ENCODE data around the gene NKAIN2. TPM values are rescaled to one million over a fixed set of nuclear protein-coding genes. Genes with fewer than 3 reads are reported as not detected.
"Not testable (repeated sequence)": the region's sequence is repeated elsewhere in the genome, so short reads cannot be mapped to it uniquely, and the experiment has no call there.

The NKAIN2 gene
- total and polyA plus RNA-seq, 5 donors from 2014 or later, result not detected

GRCh38 chr6:123980311-123980710, 176.6 kb downstream of the NKAIN2 start:
- Histone ChIP-seq H3K9me3 (ENCODE audit: control insufficient read depth in 2 of 2, low read length in 2 of 2) (no peaks in the 10 kb centered on the region), H3K4me1 (ENCODE audit: control insufficient read depth, insufficient read depth, low read length, poor library complexity, severe bottlenecking) (no peaks in the 10 kb centered on the region), H3K27ac (ENCODE audit: insufficient read depth, low read length, poor library complexity, severe bottlenecking) (no peak overlapping the region), H3K36me3 (ENCODE audit: control insufficient read depth, insufficient read depth, low read length) (no peaks in the 10 kb centered on the region), H3K27me3 (ENCODE audit: control insufficient read depth, insufficient read depth, low read length) (no peaks in the 10 kb centered on the region), H3K4me3 (ENCODE audit: low read depth, low read length) (no peak overlapping the region)
- DNase-seq, result no peak
- Mint-ChIP-seq H3K27ac (no peak overlapping the region), H3K9me3 (peaks cover 0 to 10% (median 2%) of the 10 kb centered on the region in 7 donors), H3K36me3 (no peaks in the 10 kb centered on the region), H3K4me1 (no peaks in the 10 kb centered on the region), H3K4me3 (no peak overlapping the region), H3K27me3 (no peaks in the 10 kb centered on the region)
- ATAC-seq (ENCODE audit: low read depth in 2 of 2), result no peak

- Mint-ChIP-seq H3K36me3 (no peaks in the 10 kb centered on the region), H3K4me3 (no peak overlapping the region), H3K9me3 (peaks cover 0 to 19% (median 4%) of the 10 kb centered on the region in 7 donors), H3K4me1 (no peaks in the 10 kb centered on the region), H3K27ac (no peak overlapping the region), H3K27me3 (no peaks in the 10 kb centered on the region)
- no peak overlapping the region for H3K27ac ChIP-seq (ENCODE audit: insufficient read depth, low read length, poor library complexity, severe bottlenecking)
- no peaks in the 10 kb centered on the region for H3K36me3 ChIP-seq (ENCODE audit: control insufficient read depth, insufficient read depth, low read length)
- H3K4me1 ChIP-seq (ENCODE audit: control insufficient read depth, insufficient read depth, low read length, poor library complexity, severe bottlenecking), result no peaks in the 10 kb centered on the region
- no peaks in the 10 kb centered on the region for H3K27me3 ChIP-seq (ENCODE audit: control insufficient read depth, insufficient read depth, low read length)
- ATAC-seq (ENCODE audit: low read depth in 2 of 2) (no peak), DNase-seq (no peak)
- H3K9me3 ChIP-seq (ENCODE audit: control insufficient read depth in 2 of 2, low read length in 2 of 2), result no peaks in the 10 kb centered on the region
- H3K4me3 ChIP-seq (ENCODE audit: low read depth, low read length), result no peak overlapping the region
Observed at GRCh38 chr6:123986938-123987337, 183.3 kb downstream of the NKAIN2 start.

GRCh38 chr6:123989918-123990317, 186.3 kb downstream of the NKAIN2 start:
- H3K27ac ChIP-seq (ENCODE audit: insufficient read depth, low read length, poor library complexity, severe bottlenecking); H3K9me3 ChIP-seq (ENCODE audit: control insufficient read depth in 2 of 2, low read length in 2 of 2); DNase-seq; H3K27me3 ChIP-seq (ENCODE audit: control insufficient read depth, insufficient read depth, low read length); H3K4me3 ChIP-seq (ENCODE audit: low read depth, low read length); H3K4me1 ChIP-seq (ENCODE audit: control insufficient read depth, insufficient read depth, low read length, poor library complexity, severe bottlenecking); H3K27ac Mint-ChIP-seq; H3K36me3 Mint-ChIP-seq; H3K4me3 Mint-ChIP-seq; H3K36me3 ChIP-seq (ENCODE audit: control insufficient read depth, insufficient read depth, low read length); H3K4me1 Mint-ChIP-seq; H3K27me3 Mint-ChIP-seq; ATAC-seq (ENCODE audit: low read depth in 2 of 2): not testable (repeated sequence)
- H3K9me3 Mint-ChIP-seq, result peaks cover under 1 to 16% (median 5%) of the 10 kb centered on the region in 7 donors

GRCh38 chr6:123990376-123990775, 186.7 kb downstream of the NKAIN2 start:
- no peaks in the 10 kb centered on the region for H3K4me1 Mint-ChIP-seq
- ATAC-seq (ENCODE audit: low read depth in 2 of 2), result no peak
- H3K9me3 Mint-ChIP-seq, result peaks cover 1 to 16% (median 5%) of the 10 kb centered on the region in 7 donors

GRCh38 chr6:123994168-123994567, 190.5 kb downstream of the NKAIN2 start:
- DNase-seq, result no peak
- Mint-ChIP-seq H3K27me3 (no peaks in the 10 kb centered on the region), H3K27ac (no peak overlapping the region), H3K36me3 (no peaks in the 10 kb centered on the region), H3K4me1 (no peaks in the 10 kb centered on the region), H3K9me3 (peaks cover 1 to 13% (median 5%) of the 10 kb centered on the region in 7 donors), H3K4me3 (no peak overlapping the region)
- no peaks in the 10 kb centered on the region for H3K4me1 ChIP-seq (ENCODE audit: control insufficient read depth, insufficient read depth, low read length, poor library complexity, severe bottlenecking)
- no peaks in the 10 kb centered on the region for H3K27me3 ChIP-seq (ENCODE audit: control insufficient read depth, insufficient read depth, low read length)
- no peaks in the 10 kb centered on the region for H3K36me3 ChIP-seq (ENCODE audit: control insufficient read depth, insufficient read depth, low read length)
- no peak for ATAC-seq (ENCODE audit: low read depth in 2 of 2)
- H3K4me3 ChIP-seq (ENCODE audit: low read depth, low read length), result no peak overlapping the region
- no peaks in the 10 kb centered on the region for H3K9me3 ChIP-seq (ENCODE audit: control insufficient read depth in 2 of 2, low read length in 2 of 2)
- no peak overlapping the region for H3K27ac ChIP-seq (ENCODE audit: insufficient read depth, low read length, poor library complexity, severe bottlenecking)

More at GRCh38 chr6:123990376-123990775, 186.7 kb downstream of the NKAIN2 start:
- Histone ChIP-seq H3K27ac (ENCODE audit: insufficient read depth, low read length, poor library complexity, severe bottlenecking) (no peak overlapping the region), H3K4me1 (ENCODE audit: control insufficient read depth, insufficient read depth, low read length, poor library complexity, severe bottlenecking) (no peaks in the 10 kb centered on the region), H3K36me3 (ENCODE audit: control insufficient read depth, insufficient read depth, low read length) (no peaks in the 10 kb centered on the region), H3K4me3 (ENCODE audit: low read depth, low read length) (no peak overlapping the region), H3K9me3 (ENCODE audit: control insufficient read depth in 2 of 2, low read length in 2 of 2) (no peaks in the 10 kb centered on the region), H3K27me3 (ENCODE audit: control insufficient read depth, insufficient read depth, low read length) (no peaks in the 10 kb centered on the region)
- no peak for DNase-seq
- Mint-ChIP-seq H3K27ac (no peak overlapping the region), H3K36me3 (no peaks in the 10 kb centered on the region), H3K27me3 (no peaks in the 10 kb centered on the region), H3K4me3 (no peak overlapping the region)

GRCh38 chr6:123994891-123995635, 191.4 kb downstream of the NKAIN2 start:
- no peak overlapping the region for H3K4me3 Mint-ChIP-seq
- Histone ChIP-seq H3K36me3 (ENCODE audit: control insufficient read depth, insufficient read depth, low read length) (no peaks in the 10 kb centered on the region), H3K9me3 (ENCODE audit: control insufficient read depth in 2 of 2, low read length in 2 of 2) (no peaks in the 10 kb centered on the region), H3K4me1 (ENCODE audit: control insufficient read depth, insufficient read depth, low read length, poor library complexity, severe bottlenecking) (no peaks in the 10 kb centered on the region), H3K27me3 (ENCODE audit: control insufficient read depth, insufficient read depth, low read length) (no peaks in the 10 kb centered on the region), H3K4me3 (ENCODE audit: low read depth, low read length) (no peak overlapping the region), H3K27ac (ENCODE audit: insufficient read depth, low read length, poor library complexity, severe bottlenecking) (no peak overlapping the region)
- ATAC-seq (ENCODE audit: low read depth in 2 of 2), result no peak
- no peak for DNase-seq
- no peaks in the 10 kb centered on the region for H3K4me1 Mint-ChIP-seq
- H3K27ac Mint-ChIP-seq, result no peak overlapping the region
- no peaks in the 10 kb centered on the region for H3K36me3 Mint-ChIP-seq
- peaks cover 1 to 8% (median 5%) of the 10 kb centered on the region in 7 donors for H3K9me3 Mint-ChIP-seq
- no peaks in the 10 kb centered on the region for H3K27me3 Mint-ChIP-seq

- H3K4me1 Mint-ChIP-seq, result no peaks in the 10 kb centered on the region
- H3K4me3 ChIP-seq (ENCODE audit: low read depth, low read length), result no peak overlapping the region
- H3K36me3 Mint-ChIP-seq, result no peaks in the 10 kb centered on the region
- H3K27ac Mint-ChIP-seq, result no peak overlapping the region
- no peaks in the 10 kb centered on the region for H3K27me3 ChIP-seq (ENCODE audit: control insufficient read depth, insufficient read depth, low read length)
- H3K4me1 ChIP-seq (ENCODE audit: control insufficient read depth, insufficient read depth, low read length, poor library complexity, severe bottlenecking), result no peaks in the 10 kb centered on the region
- no peak overlapping the region for H3K27ac ChIP-seq (ENCODE audit: insufficient read depth, low read length, poor library complexity, severe bottlenecking)
- no peaks in the 10 kb centered on the region for H3K27me3 Mint-ChIP-seq
- no peaks in the 10 kb centered on the region for H3K36me3 ChIP-seq (ENCODE audit: control insufficient read depth, insufficient read depth, low read length)
- H3K4me3 Mint-ChIP-seq, result no peak overlapping the region
- DNase-seq (no peak), ATAC-seq (ENCODE audit: low read depth in 2 of 2) (no peak)
- H3K9me3 Mint-ChIP-seq, result peaks cover 0 to 8% (median 1%) of the 10 kb centered on the region in 7 donors
- H3K9me3 ChIP-seq (ENCODE audit: control insufficient read depth in 2 of 2, low read length in 2 of 2), result no peaks in the 10 kb centered on the region
Observed at GRCh38 chr6:123997223-123997622, 193.6 kb downstream of the NKAIN2 start.

Data from CD4-positive, CD25-positive, alpha-beta regulatory T cell (primary cell).